ENCODE data around the gene TST. TPM values are rescaled to one million over a fixed set of nuclear protein-coding genes. Genes with fewer than 3 reads are reported as not detected.
A peak's percentile ranks its signal among the peaks of the same experiment; 100 is the strongest.

Gene TST
- total and polyA plus RNA-seq, 3 experiments from 2014 or later, result 0.75 to 5.1 (median 3.7) TPM

- Mint-ChIP-seq H3K4me1 (no peaks in the 10 kb centered on the region), H3K36me3 (peaks cover 0 to 10% (median 0%) of the 10 kb centered on the region in 3 donors), H3K4me3 (no peak overlapping the region), H3K27ac (no peak overlapping the region), H3K27me3 (peaks cover 33 to 75% of the 10 kb centered on the region in 2 donors), H3K9me3 (peaks cover 12 to 21% (median 18%) of the 10 kb centered on the region in 5 donors)
- Histone ChIP-seq H3K27me3 (ENCODE audit: insufficient read depth, low read length, poor library complexity, severe bottlenecking) (peaks cover 9% of the 10 kb centered on the region), H3K27ac (ENCODE audit: low read depth, low read length) (no peak overlapping the region), H3K4me1 (ENCODE audit: insufficient read depth, low read length) (no peaks in the 10 kb centered on the region), H3K9me3 (ENCODE audit: low read length) (peaks cover 9% of the 10 kb centered on the region), H3K4me3 (ENCODE audit: low read length) (no peak overlapping the region), H3K36me3 (ENCODE audit: insufficient read depth, low read length) (no peaks in the 10 kb centered on the region)
- POLR2A ChIA-PET, result no interaction called here
- CTCF ChIA-PET, result interaction anchor here (1.2 kb wide), 1 partner anchor 11 kb away, joined by 3 read pairs; no protein-coding TSS in a partner anchor
- DNase-seq, result no peak
Measured at GRCh38 chr22:36988075-36988832, 31.0 kb downstream of the TST start.

DNA sequence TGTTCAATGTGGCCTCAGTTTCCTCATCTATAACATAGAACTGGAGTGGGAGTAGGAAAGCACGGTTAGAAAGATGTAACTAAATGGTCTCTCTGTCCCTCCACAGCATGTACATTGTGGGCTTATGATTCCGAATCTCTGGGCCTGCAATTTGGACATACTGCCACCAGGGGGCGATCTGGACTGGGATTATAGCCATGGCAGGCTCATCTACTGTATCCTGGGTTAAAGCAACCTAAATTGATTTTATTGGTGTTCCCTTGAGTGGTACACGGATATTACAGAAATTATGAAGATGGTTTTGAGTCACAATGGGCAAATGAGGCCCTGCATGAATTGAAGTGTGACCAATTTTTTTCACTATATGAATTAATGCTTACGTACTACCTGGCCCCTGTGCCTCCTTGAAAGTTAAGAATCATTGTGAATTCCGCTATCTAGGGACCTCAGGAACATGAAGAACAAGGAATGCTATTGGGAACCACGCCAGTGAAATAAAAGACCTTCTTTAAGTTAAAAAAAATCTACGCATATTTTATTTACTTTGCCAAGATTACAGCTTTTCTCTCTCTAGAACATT lies 32.9 kb downstream of the TST start:
- peaks cover 9% of the 10 kb centered on the region for H3K9me3 ChIP-seq (ENCODE audit: low read length)
- H3K27ac Mint-ChIP-seq, result no peak overlapping the region
- H3K27me3 ChIP-seq (ENCODE audit: insufficient read depth, low read length, poor library complexity, severe bottlenecking), result peaks cover 8% of the 10 kb centered on the region
- H3K36me3 Mint-ChIP-seq, result peaks cover 0 to 10% (median 0%) of the 10 kb centered on the region in 3 donors
- H3K4me1 Mint-ChIP-seq, result no peaks in the 10 kb centered on the region
- H3K4me3 Mint-ChIP-seq, result no peak overlapping the region
- peak in 2 of 5 donors; percentile 4 to 18 for DNase-seq
- H3K27ac ChIP-seq (ENCODE audit: low read depth, low read length), result no peak overlapping the region
- peaks cover 12 to 21% (median 18%) of the 10 kb centered on the region in 5 donors for H3K9me3 Mint-ChIP-seq
- no peaks in the 10 kb centered on the region for H3K36me3 ChIP-seq (ENCODE audit: insufficient read depth, low read length)
- POLR2A ChIA-PET, result no interaction called here
- H3K4me3 ChIP-seq (ENCODE audit: low read length), result no peak overlapping the region
- no peaks in the 10 kb centered on the region for H3K4me1 ChIP-seq (ENCODE audit: insufficient read depth, low read length)
- CTCF ChIA-PET, result interaction anchor here (1.5 kb wide), 1 partner anchor 9 kb away, joined by 4 read pairs; no protein-coding TSS in a partner anchor
- H3K27me3 Mint-ChIP-seq, result peaks cover 27 to 76% of the 10 kb centered on the region in 2 donors

- H3K4me1 ChIP-seq (ENCODE audit: insufficient read depth, low read length), result no peaks in the 10 kb centered on the region
- no peaks in the 10 kb centered on the region for H3K27me3 ChIP-seq (ENCODE audit: insufficient read depth, low read length, poor library complexity, severe bottlenecking)
- H3K4me1 Mint-ChIP-seq, result no peaks in the 10 kb centered on the region
- CTCF ChIA-PET, result interaction anchor here (1.5 kb wide), 1 partner anchor 8 kb away, joined by 4 read pairs; no protein-coding TSS in a partner anchor
- POLR2A ChIA-PET, result no interaction called here
- H3K27ac ChIP-seq (ENCODE audit: low read depth, low read length), result no peak overlapping the region
- no peak overlapping the region for H3K4me3 ChIP-seq (ENCODE audit: low read length)
- H3K27ac Mint-ChIP-seq, result no peak overlapping the region
- H3K27me3 Mint-ChIP-seq, result peaks cover 20 to 68% of the 10 kb centered on the region in 2 donors
- DNase-seq, result no peak
- H3K9me3 Mint-ChIP-seq, result peaks cover 12 to 21% (median 18%) of the 10 kb centered on the region in 5 donors
- peaks cover 0 to 10% (median 0%) of the 10 kb centered on the region in 3 donors for H3K36me3 Mint-ChIP-seq
- no peak overlapping the region for H3K4me3 Mint-ChIP-seq
- H3K9me3 ChIP-seq (ENCODE audit: low read length), result peaks cover 9% of the 10 kb centered on the region
- H3K36me3 ChIP-seq (ENCODE audit: insufficient read depth, low read length), result no peaks in the 10 kb centered on the region
Measured at GRCh38 chr22:36985211-36985889, 33.9 kb downstream of the TST start.

DNA sequence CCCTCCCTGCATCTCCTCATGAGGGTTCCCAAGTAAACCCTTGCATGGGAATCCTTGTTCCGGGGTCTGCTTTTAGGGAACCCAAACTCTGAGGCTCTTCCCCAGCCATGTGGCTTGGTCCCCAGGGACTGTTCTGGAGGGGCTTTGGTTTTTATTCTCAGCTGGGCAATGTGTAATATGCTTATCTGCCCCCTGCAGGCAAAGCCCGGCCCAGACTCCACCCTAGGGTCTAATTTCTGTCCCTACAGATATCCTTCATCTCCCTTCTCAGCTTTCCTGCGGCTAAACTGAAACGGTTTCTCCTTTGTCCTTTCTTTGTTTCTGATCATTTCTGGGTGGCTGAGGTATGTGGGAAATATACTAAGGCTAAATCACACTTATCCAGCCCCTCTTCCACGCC lies 37.1 kb downstream of the TST start:
- Mint-ChIP-seq H3K9me3 (peaks cover 12 to 21% (median 18%) of the 10 kb centered on the region in 5 donors), H3K27me3 (peaks cover 11 to 42% of the 10 kb centered on the region in 2 donors), H3K4me3 (no peak overlapping the region), H3K4me1 (peaks cover 8 to 12% (median 11%) of the 10 kb centered on the region in 3 donors), H3K27ac (peak overlapping the region in 1 of 8 donors; percentile 51), H3K36me3 (peaks cover 0 to 10% (median 3%) of the 10 kb centered on the region in 3 donors)
- H3K27me3 ChIP-seq (ENCODE audit: insufficient read depth, low read length, poor library complexity, severe bottlenecking), result no peaks in the 10 kb centered on the region
- CTCF ChIA-PET, result no interaction called here
- POLR2A ChIA-PET, result no interaction called here
- H3K36me3 ChIP-seq (ENCODE audit: insufficient read depth, low read length), result no peaks in the 10 kb centered on the region
- no peak for DNase-seq
- H3K4me1 ChIP-seq (ENCODE audit: insufficient read depth, low read length), result peaks cover 10% of the 10 kb centered on the region
- H3K27ac ChIP-seq (ENCODE audit: low read depth, low read length), result peak overlapping the region; percentile 16
- H3K4me3 ChIP-seq (ENCODE audit: low read length), result no peak overlapping the region
- H3K9me3 ChIP-seq (ENCODE audit: low read length), result peaks cover 9% of the 10 kb centered on the region

DNA sequence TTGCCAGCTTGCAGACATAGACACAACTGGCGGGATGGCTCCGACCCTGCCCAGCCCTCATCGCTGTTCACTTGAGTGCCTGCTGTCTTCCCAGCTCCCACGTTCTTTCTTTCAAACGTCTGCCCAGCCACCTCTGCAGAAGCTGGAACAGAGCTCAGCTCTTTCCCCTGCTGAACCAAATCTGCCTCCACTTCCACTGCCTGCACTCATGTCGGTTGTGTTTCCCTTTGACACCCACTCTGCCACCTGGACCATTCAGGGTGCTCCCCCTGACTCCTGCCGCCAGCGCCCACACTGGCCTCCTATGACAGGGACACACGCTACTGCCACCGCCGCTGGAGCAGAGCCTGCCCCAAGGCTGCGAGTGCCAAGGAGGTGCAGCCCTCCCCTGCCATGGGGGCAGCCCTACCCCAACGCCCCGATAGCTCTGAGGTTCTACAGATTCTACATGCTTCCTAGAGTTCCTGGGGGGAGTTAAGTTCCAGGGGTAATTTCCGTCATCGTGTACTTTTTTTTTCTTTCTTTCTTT lies 37.9 kb downstream of the TST start:
- Mint-ChIP-seq H3K4me1 (peaks cover 8 to 13% (median 11%) of the 10 kb centered on the region in 3 donors), H3K9me3 (peaks cover 10 to 13% (median 12%) of the 10 kb centered on the region in 5 donors), H3K27ac (no peak overlapping the region), H3K27me3 (peaks cover 11 to 36% of the 10 kb centered on the region in 2 donors), H3K4me3 (no peak overlapping the region), H3K36me3 (peaks cover 0 to 9% (median 3%) of the 10 kb centered on the region in 3 donors)
- DNase-seq, result no peak
- H3K27ac ChIP-seq (ENCODE audit: low read depth, low read length), result no peak overlapping the region
- ChIA-PET POLR2A (no interaction called here), CTCF (interaction anchor here (0.7 kb wide), 1 partner anchor 52 kb away, joined by 4 read pairs; no protein-coding TSS in a partner anchor)
- no peaks in the 10 kb centered on the region for H3K36me3 ChIP-seq (ENCODE audit: insufficient read depth, low read length)
- no peak overlapping the region for H3K4me3 ChIP-seq (ENCODE audit: low read length)
- H3K27me3 ChIP-seq (ENCODE audit: insufficient read depth, low read length, poor library complexity, severe bottlenecking), result no peaks in the 10 kb centered on the region
- H3K4me1 ChIP-seq (ENCODE audit: insufficient read depth, low read length), result peaks cover 11% of the 10 kb centered on the region
- peaks cover 8% of the 10 kb centered on the region for H3K9me3 ChIP-seq (ENCODE audit: low read length)

- Histone ChIP-seq H3K4me3 (ENCODE audit: low read length) (no peak overlapping the region), H3K9me3 (ENCODE audit: low read length) (no peaks in the 10 kb centered on the region), H3K36me3 (ENCODE audit: insufficient read depth, low read length) (no peaks in the 10 kb centered on the region), H3K4me1 (ENCODE audit: insufficient read depth, low read length) (peaks cover 11% of the 10 kb centered on the region), H3K27ac (ENCODE audit: low read depth, low read length) (no peak overlapping the region), H3K27me3 (ENCODE audit: insufficient read depth, low read length, poor library complexity, severe bottlenecking) (no peaks in the 10 kb centered on the region)
- DNase-seq, result no peak
- Mint-ChIP-seq H3K4me3 (peak overlapping the region in 3 of 7 donors; percentile 19 to 77 (median 32)), H3K27ac (peak overlapping the region in 1 of 8 donors; percentile 25), H3K9me3 (no peaks in the 10 kb centered on the region), H3K36me3 (peaks cover 0 to 3% (median 0%) of the 10 kb centered on the region in 3 donors), H3K27me3 (peaks cover 7 to 21% of the 10 kb centered on the region in 2 donors), H3K4me1 (peaks cover 8 to 13% (median 11%) of the 10 kb centered on the region in 3 donors)
- CTCF ChIA-PET, result interaction anchor here (0.9 to 3.3 kb wide), 3 partner anchors 123 to 222 kb away, joined by 4 to 16 read pairs (median 14); no protein-coding TSS in a partner anchor
- POLR2A ChIA-PET, result interaction anchor here (0.6 to 1.6 kb wide), 3 partner anchors 16 to 705 kb away, joined by 5 to 9 read pairs (median 7); partner anchors contain the start of gene IFT27
Measured at GRCh38 chr22:36979016-36979910, 40.0 kb downstream of the TST start.

Measured in CD8-positive, alpha-beta memory T cell (primary cell).